OCI-LY3 (cell line): ENCODE results near the gene ZNF511.

Experiments used
- H2AFZ ChIP-seq: fragments of 200-600, 300-600 bp; shearing (Covaris generic); 2 replicates; pipeline ENCODE4 v1.6.0; 2014; ENCODE audit warnings: antibody characterized with exemption, low read depth, low read length
- H3K27ac ChIP-seq: fragments of 200-600, 300-600 bp; sonication (generic); 2 replicates; pipeline ENCODE4 v1.5.1; 2014; ENCODE audit warnings: mild to moderate bottlenecking, low read length, moderate library complexity, mixed read lengths
- H3K27me3 ChIP-seq: fragments of 200-600, 300-600 bp; sonication (generic); 2 replicates; pipeline ENCODE4 v1.6.1; 2014; ENCODE audit warnings: low read depth, low read length, mixed read lengths
- H3K36me3 ChIP-seq: fragments of 200-600, 300-600 bp; sonication (generic); replicated peaks from 2 replicates; pipeline ENCODE3; 2014; ENCODE audit warnings: low read depth, low read length, mixed read lengths
- H3K4me1 ChIP-seq: fragments of 300-600, 200-600 bp; sonication (generic); 2 replicates; pipeline ENCODE4 v1.6.1; 2014; ENCODE audit warnings: low read length, mixed read lengths
- H3K4me2 ChIP-seq: fragments of 200-600, 300-600 bp; sonication (generic); 2 replicates; pipeline ENCODE4 v1.6.1; 2014; ENCODE audit warnings: low read length, mixed read lengths
- H3K4me3 ChIP-seq: fragments of 300-600, 200-600 bp; sonication (generic); 2 replicates; pipeline ENCODE4 v1.5.1; 2014; ENCODE audit warnings: antibody characterized with exemption, mild to moderate bottlenecking, low read length, moderate library complexity
- H3K79me2 ChIP-seq: fragments of 300-600, 200-600 bp; shearing (Covaris generic); 2 replicates; pipeline ENCODE4 v1.6.1; 2014; ENCODE audit warnings: mild to moderate bottlenecking, low read length, mixed read lengths
- H3K9ac ChIP-seq: fragments of 300-600, 200-600 bp; shearing (Covaris generic); 2 replicates; pipeline ENCODE4 v1.6.0; 2014; ENCODE audit warnings: mild to moderate bottlenecking, low read length, moderate library complexity
- H3K9me3 ChIP-seq: fragments of 200-600, 300-600 bp; shearing (Covaris generic); 2 replicates; pipeline ENCODE4 v1.6.1; 2014; ENCODE audit warnings: low read length, mixed read lengths; ENCODE audit not compliant: insufficient read depth
- H4K20me1 ChIP-seq: fragments of 200-600, 300-600 bp; sonication (generic); 2 replicates; pipeline ENCODE4 v1.6.1; 2016; ENCODE audit warnings: low read length, mixed read lengths; ENCODE audit not compliant: insufficient read depth
- CTCF ChIP-seq: fragments of 200-600, 300-600 bp; sonication (generic); IDR thresholded peaks from 2 replicates; pipeline ENCODE4 v1.5.1; 2014; ENCODE audit warnings: antibody characterized with exemption, low read length, low read depth
- EZH2phosphoT487 ChIP-seq: fragments of 200-600 bp; shearing (Covaris generic); IDR thresholded peaks from 2 replicates; pipeline ENCODE4 v1.6.1; 2018; ENCODE audit warnings: antibody characterized with exemption, mixed run types, low read depth

The ZNF511 gene

GRCh38 chr10:133266056-133266795, 42.5 kb upstream of the ZNF511 start:
- Histone ChIP-seq H3K9ac (no peak overlapping the region), H3K27me3 (no peaks in the 10 kb centered on the region), H3K4me2 (no peak overlapping the region)

GRCh38 chr10:133267293-133267692, 41.4 kb upstream of the ZNF511 start:
- H2AFZ ChIP-seq = no peak overlapping the region
- H3K9ac ChIP-seq = no peak overlapping the region
- H3K4me2 ChIP-seq = no peak overlapping the region
- 0 out of 2 replicates have a peak, but pooled peaks cover 2% of the 10 kb centered on the region for H3K4me1 ChIP-seq
- no peak overlapping the region for H3K27ac ChIP-seq
- H3K9me3 ChIP-seq = no peaks in the 10 kb centered on the region
- H3K79me2 ChIP-seq = no peaks in the 10 kb centered on the region
- TF ChIP-seq CTCF (no peak), EZH2phosphoT487 (no peak)
- H4K20me1 ChIP-seq = peaks cover 6% of the 10 kb centered on the region
- no peaks in the 10 kb centered on the region for H3K27me3 ChIP-seq
- no peak overlapping the region for H3K4me3 ChIP-seq
- H3K36me3 ChIP-seq = peaks cover 2% of the 10 kb centered on the region

More at GRCh38 chr10:133266056-133266795, 42.5 kb upstream of the ZNF511 start:
- H3K4me3 ChIP-seq = no peak overlapping the region
- no peak for TF ChIP-seq EZH2phosphoT487
- TF ChIP-seq CTCF = no peak
- no peaks in the 10 kb centered on the region for H3K9me3 ChIP-seq
- no peaks in the 10 kb centered on the region for H3K79me2 ChIP-seq
- 0 out of 2 replicates have a peak, but pooled peaks cover 2% of the 10 kb centered on the region for H3K4me1 ChIP-seq
- peaks cover 2% of the 10 kb centered on the region for H3K36me3 ChIP-seq
- H4K20me1 ChIP-seq = peaks cover 6% of the 10 kb centered on the region
- no peak overlapping the region for H2AFZ ChIP-seq
- H3K27ac ChIP-seq = no peak overlapping the region

GRCh38 chr10:133267829-133268228, 40.9 kb upstream of the ZNF511 start:
- H2AFZ ChIP-seq = no peak overlapping the region

GRCh38 chr10:133268532-133268931, 40.2 kb upstream of the ZNF511 start:
- Histone ChIP-seq H3K27ac (no peak overlapping the region), H3K4me1 (no peaks in the 10 kb centered on the region), H3K9me3 (no peaks in the 10 kb centered on the region), H3K36me3 (peaks cover 8% of the 10 kb centered on the region), H4K20me1 (no peaks in the 10 kb centered on the region), H3K4me2 (no peak overlapping the region), H3K27me3 (no peaks in the 10 kb centered on the region), H3K9ac (no peak overlapping the region), H3K4me3 (no peak overlapping the region), H3K79me2 (no peaks in the 10 kb centered on the region), H2AFZ (no peak overlapping the region)
- TF ChIP-seq CTCF = no peak
- TF ChIP-seq EZH2phosphoT487 = no peak

More at GRCh38 chr10:133267829-133268228, 40.9 kb upstream of the ZNF511 start:
- H3K27me3 ChIP-seq = no peaks in the 10 kb centered on the region
- H4K20me1 ChIP-seq = peaks cover 1% of the 10 kb centered on the region; the same call in 1 of the 2 replicates
- H3K9me3 ChIP-seq = no peaks in the 10 kb centered on the region
- H3K4me3 ChIP-seq = no peak overlapping the region
- TF ChIP-seq EZH2phosphoT487 (no peak), CTCF (no peak)
- H3K4me2 ChIP-seq = no peak overlapping the region
- H3K36me3 ChIP-seq = peaks cover 2% of the 10 kb centered on the region
- H3K27ac ChIP-seq = no peak overlapping the region
- no peaks in the 10 kb centered on the region for H3K79me2 ChIP-seq
- H3K4me1 ChIP-seq = no peaks in the 10 kb centered on the region
- H3K9ac ChIP-seq = no peak overlapping the region
